Thymus (tissue), 11 donors: ENCODE results near the gene TP73. TPM values are rescaled to one million over a fixed set of nuclear protein-coding genes. Genes with fewer than 3 reads are reported as not detected.

ENCODE experiments used
- DNase-seq, 9 donors: peaks; one replicate each; pipeline ENCODE4 v3.0.0-alpha.2; 2013; ENCODE audit warnings: low spot score in 9 of 9, low read depth in 6 of 9, missing footprints in 1 of 9
- H3K27ac ChIP-seq, 2 donors: one replicate each; pipeline ENCODE4 v1.5.1; 2013; ENCODE audit warnings: control low read depth in 1 of 2, low read depth in 1 of 2, low read length in 1 of 2, mild to moderate bottlenecking in 1 of 2, moderate library complexity in 1 of 2
- H3K27me3 ChIP-seq, 2 donors: one replicate each; pipeline ENCODE4 v1.5.1; 2013; ENCODE audit warnings: low read length in 1 of 2; ENCODE audit not compliant: control insufficient read depth in 2 of 2, insufficient read depth in 1 of 2
- H3K36me3 ChIP-seq, 2 donors: one replicate each; pipeline ENCODE4 v1.5.1; 2013; ENCODE audit warnings: low read length in 1 of 2, mild to moderate bottlenecking in 1 of 2, moderate library complexity in 1 of 2; ENCODE audit not compliant: control insufficient read depth in 2 of 2, insufficient read depth in 2 of 2
- H3K4me1 ChIP-seq, 2 donors: one replicate each; pipeline ENCODE4 v1.5.1; 2013; ENCODE audit warnings: low read length in 2 of 2; ENCODE audit not compliant: control insufficient read depth in 2 of 2, insufficient read depth in 2 of 2
- H3K4me3 ChIP-seq, 2 donors: one replicate each; pipeline ENCODE4 v1.5.1; 2013; ENCODE audit warnings: low read length in 2 of 2, control low read depth in 1 of 2, mild to moderate bottlenecking in 1 of 2
- H3K9me3 ChIP-seq, 2 donors: one replicate each; pipeline ENCODE4 v1.5.1; 2013; ENCODE audit warnings: low read length in 1 of 2, mild to moderate bottlenecking in 1 of 2; ENCODE audit not compliant: control insufficient read depth in 2 of 2, insufficient read depth in 1 of 2
- WGBS: extraction: QIAGEN DNeasy Blood & Tissue Kit; methylation state at CpG from one replicate; pipeline ENCODE4 v1.1.7; 2013; 5-methylcytosine and 5-hydroxymethylcytosine counted together
- polyA plus RNA-seq: library from polyadenylated mRNA; stranded (reverse); fragments of 200-250 nt; gene quantifications from one replicate; pipeline ENCODE4 v1.2.3, GENCODE V29; 2013
- total RNA-seq: library from RNA; stranded (reverse); fragments of 120-200 nt; gene quantifications from one replicate; pipeline ENCODE4 v1.2.4, GENCODE V29; 2013
- donor health status: healthy.

Gene TP73
- total and polyA plus RNA-seq, 2 donors, result 2.6 to 2.9 TPM

DNA sequence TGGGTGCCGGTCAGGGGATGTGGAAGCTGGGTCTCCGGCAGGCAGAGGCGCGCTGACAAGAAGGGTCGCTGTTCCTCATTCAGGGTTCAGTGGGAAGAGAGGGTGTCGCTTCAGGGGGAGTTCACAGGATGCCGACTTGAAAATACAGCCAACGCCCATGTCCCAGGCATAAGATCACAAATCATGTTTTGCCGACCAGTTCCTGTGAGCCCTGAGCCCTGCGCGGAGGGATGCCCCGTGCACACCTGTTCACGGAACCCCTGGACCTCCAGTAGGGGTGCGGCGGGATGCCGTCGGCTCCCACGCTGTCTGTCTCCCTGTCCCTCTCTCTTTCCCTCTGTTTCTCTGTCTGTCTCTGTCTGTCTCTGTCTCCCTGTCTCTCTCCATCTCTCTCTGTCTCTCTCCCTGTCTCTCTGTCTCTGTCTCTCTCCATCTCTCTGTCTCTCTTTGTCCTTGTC lies 26.8 kb downstream of the TP73 start:
- Histone ChIP-seq H3K27ac (no peak overlapping the region), H3K9me3 (no peaks in the 10 kb centered on the region), H3K4me3 (no peak overlapping the region), H3K4me1 (peaks cover 0 to 22% of the 10 kb centered on the region in 2 donors), H3K27me3 (peaks cover 0 to 9% of the 10 kb centered on the region in 2 donors), H3K36me3 (no peaks in the 10 kb centered on the region)
- DNase-seq, result no peak
- 93% methylated on average over 18 of the region's 18 CpGs for whole genome bisulfite sequencing

DNA sequence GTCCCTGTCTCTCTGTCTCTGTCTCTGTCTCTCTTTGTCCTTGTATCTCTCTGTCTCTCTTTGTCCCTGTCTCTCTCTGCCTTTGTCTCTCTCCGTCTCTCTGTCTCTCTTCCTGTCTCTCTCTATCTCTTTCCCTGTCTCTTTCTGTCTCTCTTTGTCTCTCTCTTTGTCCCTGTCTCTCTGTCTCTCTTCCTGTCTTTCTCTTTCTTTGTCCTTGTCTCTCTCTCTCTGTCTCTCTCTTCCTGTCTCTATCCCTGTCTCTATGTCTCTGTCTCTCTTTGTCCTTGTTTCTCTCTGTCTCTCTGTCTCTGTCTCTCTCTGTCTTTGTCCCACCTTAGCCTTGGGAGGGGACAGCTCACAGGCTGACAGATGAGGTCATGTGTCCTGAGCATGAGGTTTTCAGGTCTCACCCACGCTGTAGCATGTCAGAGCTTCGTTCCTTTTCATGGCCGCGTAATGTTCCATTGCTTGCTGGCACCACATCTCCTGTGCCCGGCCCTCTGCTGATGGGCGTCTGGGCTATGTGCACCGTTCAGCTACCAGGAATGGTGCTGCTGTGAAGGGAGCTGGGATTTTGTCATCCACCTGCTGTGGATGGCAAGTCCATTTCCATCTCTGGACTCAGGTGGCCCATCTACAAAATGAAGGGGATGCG lies 27.6 kb downstream of the TP73 start:
- Histone ChIP-seq H3K9me3 (no peaks in the 10 kb centered on the region), H3K27ac (no peak overlapping the region), H3K36me3 (no peaks in the 10 kb centered on the region), H3K4me1 (peaks cover 0 to 19% of the 10 kb centered on the region in 2 donors), H3K4me3 (no peak overlapping the region), H3K27me3 (peaks cover 0 to 13% of the 10 kb centered on the region in 2 donors)
- 97% methylated on average over 9 of the region's 9 CpGs for WGBS
- DNase-seq, result no peak

DNA sequence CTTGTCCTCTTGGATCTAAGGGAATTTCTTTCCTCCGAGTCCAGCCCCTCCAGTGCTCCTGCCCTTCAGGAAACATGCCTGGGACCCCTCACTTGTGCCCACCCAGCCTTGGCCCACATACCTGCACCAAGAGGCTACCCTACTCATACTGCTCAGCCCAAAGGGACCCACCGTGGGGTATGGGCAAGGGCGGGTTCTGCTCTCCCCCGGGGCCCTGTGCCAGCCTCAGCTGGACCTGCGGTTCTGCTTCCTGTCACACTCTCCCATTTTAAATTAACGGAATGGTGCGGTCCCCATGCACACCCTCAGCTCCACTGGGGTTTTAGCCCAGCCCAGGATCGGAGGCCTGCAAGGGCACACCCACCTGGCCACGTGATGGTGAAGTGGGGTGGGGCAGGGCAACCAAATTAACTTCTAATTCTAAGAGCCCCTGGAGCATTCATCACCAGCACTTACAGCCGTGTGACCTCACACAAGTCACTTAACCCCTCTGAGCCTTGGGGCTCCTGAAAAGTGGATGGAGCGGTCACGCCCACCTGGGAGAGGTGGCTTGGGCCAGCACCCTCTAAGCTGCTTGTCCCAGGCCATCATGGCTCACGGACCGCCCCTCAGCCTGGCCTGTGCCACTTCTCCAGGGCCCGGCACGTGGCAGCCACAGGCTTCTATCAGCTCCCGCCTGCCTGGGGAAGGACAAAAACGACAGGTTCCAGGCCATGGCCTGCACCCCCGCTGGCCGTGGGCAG lies 28.3 kb downstream of the TP73 start:
- Histone ChIP-seq H3K36me3 (no peaks in the 10 kb centered on the region), H3K9me3 (no peaks in the 10 kb centered on the region), H3K4me3 (no peak overlapping the region), H3K27ac (no peak overlapping the region), H3K27me3 (peaks cover 0 to 14% of the 10 kb centered on the region in 2 donors), H3K4me1 (peaks cover 0 to 23% of the 10 kb centered on the region in 2 donors)
- no peak for DNase-seq
- 92% methylated on average over 20 of the region's 20 CpGs for WGBS

DNA sequence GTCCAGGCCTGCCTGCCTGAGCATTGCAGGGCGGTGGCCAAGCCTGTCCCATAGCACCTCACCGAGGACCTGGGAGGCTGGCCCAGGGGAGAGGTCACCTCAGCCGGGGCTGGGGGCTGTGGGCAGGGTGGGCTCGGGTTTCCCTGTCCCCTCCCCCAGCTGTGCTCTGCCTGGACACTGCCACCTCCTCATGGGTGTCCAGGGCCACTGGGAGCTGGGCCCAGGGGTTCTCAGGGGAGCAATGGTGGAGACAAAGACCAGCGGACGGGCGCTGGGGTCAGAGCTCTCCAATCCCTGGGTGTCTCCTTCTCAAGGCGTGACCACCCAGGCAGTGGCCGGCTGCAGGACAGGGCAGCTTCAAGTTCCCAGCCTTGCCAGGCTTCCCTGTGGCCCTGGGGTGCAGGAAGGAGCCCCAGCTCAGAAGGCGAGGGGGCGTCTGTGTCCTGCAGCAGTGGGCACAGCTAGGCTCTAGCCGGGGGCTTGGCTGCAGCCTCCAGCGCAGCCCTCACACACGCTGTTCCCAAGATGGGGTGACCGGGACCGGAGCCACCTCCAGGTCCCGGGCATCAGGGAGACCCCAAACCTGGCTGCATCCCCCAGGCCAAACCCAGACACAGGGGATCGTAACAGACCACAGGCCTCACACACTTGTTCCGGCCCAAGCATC lies 29.0 kb downstream of the TP73 start:
- 95% methylated on average over 19 of the region's 19 CpGs for WGBS
- H3K9me3 ChIP-seq, result no peaks in the 10 kb centered on the region
- H3K4me3 ChIP-seq, result no peak overlapping the region
- DNase-seq, result no peak
- H3K36me3 ChIP-seq, result no peaks in the 10 kb centered on the region
- H3K27me3 ChIP-seq, result peaks cover 0 to 14% of the 10 kb centered on the region in 2 donors
- peaks cover 0 to 27% of the 10 kb centered on the region in 2 donors for H3K4me1 ChIP-seq
- no peak overlapping the region for H3K27ac ChIP-seq

DNA sequence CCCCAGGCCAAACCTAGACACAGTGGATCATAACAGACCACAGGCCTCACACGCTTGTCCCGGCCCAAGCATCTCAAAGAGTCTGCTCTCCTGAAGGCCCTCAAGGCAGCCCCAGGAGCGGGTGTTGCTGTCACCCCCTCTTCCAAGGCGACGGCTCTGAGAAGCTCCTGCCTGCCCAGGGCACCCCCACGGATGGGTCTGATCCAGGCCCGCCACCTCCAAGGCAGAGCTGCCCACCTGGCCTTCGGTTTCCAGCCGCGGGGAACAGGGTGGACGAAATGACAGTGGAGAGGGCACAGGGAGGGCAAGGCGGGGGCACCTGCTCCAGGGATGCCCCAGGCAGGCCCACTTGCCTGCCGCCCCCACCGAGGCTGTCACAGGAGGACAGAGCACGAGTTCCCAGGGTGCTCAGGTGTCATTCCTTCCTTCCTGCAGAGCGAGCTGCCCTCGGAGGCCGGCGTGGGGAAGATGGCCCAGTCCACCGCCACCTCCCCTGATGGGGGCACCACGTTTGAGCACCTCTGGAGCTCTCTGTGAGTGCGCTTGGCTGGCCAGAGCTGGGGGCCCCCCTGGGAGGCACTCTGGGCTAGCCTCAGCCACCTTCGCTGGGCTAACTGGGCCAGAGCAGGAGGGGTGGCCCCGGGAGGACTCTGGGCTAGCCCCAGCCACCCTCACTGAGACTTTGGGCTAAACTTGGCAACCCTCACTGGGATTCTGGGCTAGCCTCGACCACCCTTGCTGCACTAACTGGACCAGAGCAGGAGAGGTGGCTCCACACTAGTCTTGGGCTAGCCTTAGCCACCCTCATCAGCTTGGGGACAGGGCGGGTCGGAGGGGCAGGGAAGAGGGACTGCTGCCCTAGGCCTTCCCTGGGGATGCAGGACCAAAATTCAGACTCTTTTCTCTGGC lies 29.8 kb downstream of the TP73 start:
- Histone ChIP-seq H3K4me1 (peaks cover 0 to 19% of the 10 kb centered on the region in 2 donors), H3K4me3 (no peak overlapping the region), H3K27ac (no peak overlapping the region), H3K9me3 (no peaks in the 10 kb centered on the region), H3K36me3 (no peaks in the 10 kb centered on the region), H3K27me3 (peaks cover 0 to 14% of the 10 kb centered on the region in 2 donors)
- 93% methylated on average over 27 of the region's 27 CpGs for WGBS
- DNase-seq, result no peak

DNA sequence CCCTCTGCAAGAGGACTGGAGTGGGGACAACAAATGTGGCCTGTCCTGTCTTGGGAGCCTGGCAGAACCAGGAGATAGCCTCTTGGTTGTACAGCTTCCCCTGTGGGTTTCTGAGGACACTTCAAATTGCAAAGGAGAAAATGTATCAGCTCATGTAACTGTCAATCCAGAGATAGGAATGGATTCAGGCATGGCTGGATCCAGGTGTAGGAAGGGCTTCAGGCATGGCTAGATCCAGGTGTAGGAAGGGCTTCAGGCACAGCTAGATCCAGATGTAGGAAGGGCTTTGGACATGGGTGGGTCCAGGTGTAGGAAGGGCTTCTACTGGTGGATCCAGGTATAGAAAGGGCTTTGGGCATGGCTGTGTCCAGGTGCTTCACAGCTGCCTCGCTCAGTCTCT lies 30.9 kb downstream of the TP73 start:
- Histone ChIP-seq H3K27ac (no peak overlapping the region), H3K27me3 (peaks cover 0 to 14% of the 10 kb centered on the region in 2 donors)
- WGBS, result 93% methylated on average over 1 of the region's 1 CpG

DNA sequence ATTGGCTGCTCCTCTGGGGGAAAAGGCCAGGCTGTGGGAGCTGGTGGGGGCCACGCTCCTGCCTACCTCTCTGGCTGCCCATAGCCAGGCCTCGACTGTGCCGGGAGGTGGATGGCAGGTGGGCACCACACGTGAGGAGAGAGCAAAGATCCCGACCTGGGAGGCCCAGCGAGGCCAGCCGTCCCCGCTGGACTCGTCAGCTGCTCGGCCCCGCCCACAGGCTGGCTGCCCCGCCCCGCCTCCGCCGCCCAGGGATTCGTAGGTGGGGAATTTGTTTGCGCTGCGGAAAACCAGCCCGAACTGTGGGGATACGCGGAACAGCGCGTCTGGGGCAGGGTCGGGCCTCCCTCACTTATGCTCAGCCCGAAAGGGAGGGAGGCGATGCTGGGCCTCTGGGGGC lies 31.7 kb downstream of the TP73 start:
- no peak for DNase-seq
- H3K27ac ChIP-seq, result no peak overlapping the region
- H3K36me3 ChIP-seq, result no peaks in the 10 kb centered on the region
- H3K9me3 ChIP-seq, result no peaks in the 10 kb centered on the region
- H3K4me1 ChIP-seq, result peaks cover 0 to 12% of the 10 kb centered on the region in 2 donors
- H3K27me3 ChIP-seq, result peaks cover 0 to 14% of the 10 kb centered on the region in 2 donors
- H3K4me3 ChIP-seq, result no peak overlapping the region
- 31% methylated on average over 26 of the region's 26 CpGs for WGBS

More for the DNA sequence above, 30.9 kb downstream of the TP73 start:
- Histone ChIP-seq H3K4me1 (peaks cover 0 to 16% of the 10 kb centered on the region in 2 donors), H3K4me3 (no peak overlapping the region), H3K36me3 (no peaks in the 10 kb centered on the region), H3K9me3 (no peaks in the 10 kb centered on the region)
- no peak for DNase-seq

DNA sequence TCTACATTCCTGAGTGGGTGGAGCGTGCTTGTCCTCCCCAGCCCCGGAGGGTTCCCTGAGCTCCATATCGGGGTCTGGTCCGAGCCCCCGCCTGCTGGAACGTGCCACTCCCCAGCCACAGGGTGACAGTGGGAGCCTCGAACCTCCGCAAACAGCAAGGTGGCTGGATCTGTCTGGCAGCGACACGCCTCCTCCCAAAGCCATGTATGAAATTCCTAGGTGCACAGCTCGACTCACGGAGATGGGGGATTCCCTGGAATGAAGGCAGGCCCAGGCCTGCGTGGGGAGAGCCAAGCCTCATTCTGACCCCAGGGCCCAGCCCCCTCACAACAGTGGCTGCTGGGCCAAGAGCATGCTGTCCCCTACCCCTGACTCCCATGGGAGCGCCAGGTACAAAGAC lies 32.9 kb downstream of the TP73 start:
- Histone ChIP-seq H3K4me3 (no peak overlapping the region), H3K27me3 (peaks cover 0 to 14% of the 10 kb centered on the region in 2 donors), H3K4me1 (peaks cover 0 to 18% of the 10 kb centered on the region in 2 donors), H3K27ac (no peak overlapping the region), H3K36me3 (no peaks in the 10 kb centered on the region), H3K9me3 (no peaks in the 10 kb centered on the region)
- DNase-seq, result no peak
- WGBS, result 93% methylated on average over 14 of the region's 14 CpGs
